Activated T-helper 17 cell treated with anti-CD3 and anti-CD28 coated beads, Interleukin-2, amount 50 U/mL, for 72 hours (primary cell): ENCODE data around the gene CEP170B. TPM values are rescaled to one million over a fixed set of nuclear protein-coding genes. Genes with fewer than 3 reads are reported as not detected.
A peak's percentile ranks its signal among the peaks of the same experiment; 100 is the strongest.
"Not testable (repeated sequence)": the region's sequence is repeated elsewhere in the genome, so short reads cannot be mapped to it uniquely, and the experiment has no call there.

Experiments
- ATAC-seq: fragments of 150-1000 bp; cut with Tn5 transposase; replicated peaks from 2 replicates; pipeline ENCODE4 v1.10.0; 2021; ENCODE audit warnings: mild to moderate bottlenecking, moderate library complexity
- H3K27ac Mint-ChIP-seq: one replicate; pipeline ENCODE4 v1.8.0; 2022; ENCODE audit warnings: mixed read lengths
- H3K27me3 Mint-ChIP-seq: one replicate; pipeline ENCODE4 v1.8.0; 2022; ENCODE audit warnings: mixed read lengths
- H3K36me3 Mint-ChIP-seq: one replicate; pipeline ENCODE4 v1.8.0; 2022; ENCODE audit warnings: low read depth, mild to moderate bottlenecking, mixed read lengths
- H3K4me1 Mint-ChIP-seq: one replicate; pipeline ENCODE4 v1.8.0; 2022; ENCODE audit warnings: mixed read lengths
- H3K4me3 Mint-ChIP-seq: one replicate; pipeline ENCODE4 v1.8.0; 2022; ENCODE audit warnings: mild to moderate bottlenecking, mixed read lengths
- H3K9me3 Mint-ChIP-seq: one replicate; pipeline ENCODE4 v1.8.0; 2022; ENCODE audit warnings: mixed read lengths
- total RNA-seq, 2 donors: library from RNA; stranded (reverse); gene quantifications; one replicate each; pipeline ENCODE4 v1.2.3, GENCODE V29; 2022

CEP170B gene
- total RNA-seq, 2 donors from 2014 or later = 5.2 to 6.1 TPM

GRCh38 chr14:104856869-104857860, 7.9 kb upstream of the CEP170B start:
- Mint-ChIP-seq H3K27me3 (peaks cover 7% of the 10 kb centered on the region), H3K27ac (no peak overlapping the region), H3K4me3 (no peak overlapping the region), H3K36me3 (no peaks in the 10 kb centered on the region), H3K9me3 (no peaks in the 10 kb centered on the region), H3K4me1 (no peaks in the 10 kb centered on the region)
- ATAC-seq = no peak

- not testable (repeated sequence) for H3K27ac Mint-ChIP-seq, H3K36me3 Mint-ChIP-seq, H3K4me1 Mint-ChIP-seq, ATAC-seq, H3K4me3 Mint-ChIP-seq, H3K9me3 Mint-ChIP-seq, H3K27me3 Mint-ChIP-seq
Measured at GRCh38 chr14:104857931-104858330, 7.1 kb upstream of the CEP170B start.

GRCh38 chr14:104858811-104859426, 6.1 kb upstream of the CEP170B start:
- ATAC-seq = no peak
- Mint-ChIP-seq H3K4me1 (no peaks in the 10 kb centered on the region), H3K27ac (no peak overlapping the region), H3K36me3 (no peaks in the 10 kb centered on the region), H3K27me3 (no peaks in the 10 kb centered on the region), H3K9me3 (no peaks in the 10 kb centered on the region), H3K4me3 (no peak overlapping the region)

DNA sequence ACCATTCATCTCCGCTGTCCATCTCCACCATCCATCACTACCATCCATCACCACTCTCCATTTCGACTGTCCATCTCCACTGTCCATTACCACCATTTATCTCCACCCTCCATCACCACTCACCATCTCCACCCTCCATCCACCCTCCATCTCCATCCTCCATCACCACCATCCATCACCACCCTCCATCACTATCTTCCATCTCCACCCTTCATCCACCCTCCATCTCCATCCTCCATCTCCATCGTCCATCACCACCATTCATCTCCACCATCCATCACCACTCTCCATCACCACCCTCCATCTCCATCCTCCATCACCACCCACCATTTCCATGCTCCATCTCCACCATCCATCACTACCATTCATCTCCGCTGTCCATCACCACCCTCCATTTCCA, 5.2 kb upstream of the CEP170B start:
- H3K27me3 Mint-ChIP-seq = no peaks in the 10 kb centered on the region
- H3K4me1 Mint-ChIP-seq = no peaks in the 10 kb centered on the region
- no peak for ATAC-seq
- H3K36me3 Mint-ChIP-seq = no peaks in the 10 kb centered on the region
- no peak overlapping the region for H3K4me3 Mint-ChIP-seq
- no peaks in the 10 kb centered on the region for H3K9me3 Mint-ChIP-seq
- no peak overlapping the region for H3K27ac Mint-ChIP-seq

DNA sequence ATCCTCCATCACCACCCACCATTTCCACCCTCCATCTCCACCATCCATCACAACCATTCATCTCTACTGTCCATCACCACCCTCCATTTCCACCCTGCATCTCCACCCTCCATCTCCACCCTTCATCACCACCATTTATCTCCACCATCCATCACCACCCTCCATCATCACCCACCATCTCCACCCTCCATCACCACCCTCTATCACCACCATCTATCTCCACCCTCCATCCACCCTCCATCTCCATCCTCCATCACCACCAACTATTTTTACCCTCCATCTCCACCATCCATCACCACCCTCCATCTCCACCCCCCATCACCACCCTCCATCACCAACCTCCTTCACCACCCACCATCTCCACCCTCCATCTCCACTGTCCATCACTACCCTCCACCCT, 4.7 kb upstream of the CEP170B start:
- Mint-ChIP-seq H3K36me3 (no peaks in the 10 kb centered on the region), H3K27me3 (no peaks in the 10 kb centered on the region), H3K4me3 (no peak overlapping the region), H3K27ac (no peak overlapping the region), H3K9me3 (no peaks in the 10 kb centered on the region), H3K4me1 (no peaks in the 10 kb centered on the region)
- no peak for ATAC-seq

- no peak for ATAC-seq
- H3K4me1 Mint-ChIP-seq = no peaks in the 10 kb centered on the region
- no peak overlapping the region for H3K4me3 Mint-ChIP-seq
- no peak overlapping the region for H3K27ac Mint-ChIP-seq
- H3K27me3 Mint-ChIP-seq = no peaks in the 10 kb centered on the region
- no peaks in the 10 kb centered on the region for H3K9me3 Mint-ChIP-seq
- H3K36me3 Mint-ChIP-seq = no peaks in the 10 kb centered on the region
Measured at GRCh38 chr14:104863131-104863862, 1.8 kb upstream of the CEP170B start.

- ATAC-seq = no peak
- H3K27me3 Mint-ChIP-seq = no peaks in the 10 kb centered on the region
- H3K27ac Mint-ChIP-seq = no peak overlapping the region
- no peaks in the 10 kb centered on the region for H3K4me1 Mint-ChIP-seq
- H3K9me3 Mint-ChIP-seq = no peaks in the 10 kb centered on the region
- H3K4me3 Mint-ChIP-seq = peak overlapping the region; percentile 52
- no peaks in the 10 kb centered on the region for H3K36me3 Mint-ChIP-seq
Measured at GRCh38 chr14:104863923-104864266, 1.2 kb upstream of the CEP170B start.

DNA sequence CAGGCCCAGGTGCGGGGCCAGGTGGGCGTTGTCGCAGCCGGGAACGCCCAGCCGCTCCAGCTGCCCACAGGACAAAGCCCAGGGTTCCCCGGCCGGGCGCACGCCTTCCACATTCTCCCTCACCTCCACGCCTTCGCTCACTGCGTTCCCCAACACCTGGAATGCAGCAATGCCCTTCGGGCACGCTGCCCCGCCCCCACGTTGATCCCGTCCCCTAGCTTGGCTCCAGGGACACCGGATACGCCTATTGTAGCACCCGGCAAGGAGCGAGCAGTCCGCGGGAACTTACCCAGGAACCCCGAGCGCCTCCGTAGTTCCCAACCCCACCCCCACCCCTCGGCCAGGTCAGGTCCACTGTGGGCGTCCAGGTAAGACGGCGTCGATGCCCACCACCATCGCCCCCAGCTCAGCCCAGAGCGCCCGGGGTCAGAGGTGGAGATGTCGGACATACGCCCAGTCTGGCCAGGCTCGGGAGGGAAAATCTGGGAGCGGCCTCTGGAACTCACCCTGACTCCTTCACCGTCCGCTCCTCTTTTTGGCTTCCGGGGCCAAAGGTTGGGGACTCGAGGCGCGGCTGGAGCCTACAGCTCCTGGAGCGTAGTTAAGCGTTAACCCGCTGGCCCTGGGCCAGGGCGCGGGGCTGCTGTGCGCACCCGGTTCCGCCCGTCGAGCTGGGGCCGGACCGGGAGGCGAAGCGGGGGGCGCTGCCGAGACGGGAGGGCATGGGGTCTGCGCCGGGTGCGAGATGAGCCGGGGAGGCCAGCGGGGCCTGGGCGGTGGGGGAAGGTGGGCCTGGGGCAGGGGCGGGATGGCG, 594 bp upstream of the CEP170B start:
- H3K36me3 Mint-ChIP-seq = no peaks in the 10 kb centered on the region
- no peaks in the 10 kb centered on the region for H3K4me1 Mint-ChIP-seq
- no peaks in the 10 kb centered on the region for H3K27me3 Mint-ChIP-seq
- H3K4me3 Mint-ChIP-seq = peak overlapping the region; percentile 52
- no peaks in the 10 kb centered on the region for H3K9me3 Mint-ChIP-seq
- ATAC-seq = peak; percentile 19
- H3K27ac Mint-ChIP-seq = no peak overlapping the region

DNA sequence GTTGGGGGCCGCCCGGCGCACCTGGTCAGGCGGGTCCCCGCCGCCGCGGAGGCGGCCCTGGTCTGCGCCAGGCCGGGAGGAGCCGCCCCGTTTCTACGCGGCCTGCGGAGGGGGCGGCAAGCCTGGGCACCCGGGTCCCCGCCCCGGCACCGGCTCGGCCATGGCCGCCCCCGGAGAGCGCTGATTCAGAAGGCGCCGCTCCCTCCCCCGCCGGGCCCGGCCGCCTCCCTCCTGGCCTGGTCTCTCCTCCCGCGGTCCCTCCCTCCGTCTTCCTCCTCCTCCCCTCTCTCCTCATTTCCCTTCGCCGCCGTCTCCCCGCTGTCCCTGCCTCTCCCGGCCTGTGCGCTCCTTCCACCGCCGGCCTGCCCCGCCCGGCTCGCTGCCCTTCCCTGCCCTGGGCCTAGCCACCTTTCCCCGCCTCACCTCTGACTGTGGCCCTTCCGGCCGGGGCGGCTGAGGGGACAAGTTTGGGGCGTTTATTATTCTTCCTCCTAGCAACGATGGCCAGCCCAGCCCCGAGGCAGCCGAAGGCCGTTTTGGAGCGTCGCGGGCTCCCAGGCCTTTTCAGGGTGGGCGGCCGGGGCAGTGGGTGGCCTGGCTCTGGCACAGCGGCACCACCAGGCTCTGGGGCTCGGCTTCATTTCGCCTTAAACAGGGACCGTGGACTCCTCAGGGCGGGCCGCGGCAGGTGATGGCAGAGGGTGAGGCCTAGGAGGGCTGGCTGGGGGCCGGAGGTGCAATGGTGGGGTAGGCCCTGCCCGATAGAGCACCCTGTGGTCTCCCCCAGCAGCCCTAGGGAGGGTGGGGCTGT, 768 bp downstream of the CEP170B start:
- H3K4me1 Mint-ChIP-seq = no peaks in the 10 kb centered on the region
- no peaks in the 10 kb centered on the region for H3K27me3 Mint-ChIP-seq
- H3K4me3 Mint-ChIP-seq = peak overlapping the region; percentile 66
- H3K36me3 Mint-ChIP-seq = no peaks in the 10 kb centered on the region
- peak; percentile 75 for ATAC-seq
- H3K9me3 Mint-ChIP-seq = no peaks in the 10 kb centered on the region
- H3K27ac Mint-ChIP-seq = no peak overlapping the region

- Mint-ChIP-seq H3K9me3 (no peaks in the 10 kb centered on the region), H3K4me3 (peak overlapping the region; percentile 66), H3K27ac (no peak overlapping the region), H3K36me3 (no peaks in the 10 kb centered on the region), H3K27me3 (no peaks in the 10 kb centered on the region), H3K4me1 (no peaks in the 10 kb centered on the region)
- ATAC-seq = no peak
Measured at GRCh38 chr14:104866451-104867370, 1.6 kb downstream of the CEP170B start.

GRCh38 chr14:104867371-104868059, 2.4 kb downstream of the CEP170B start:
- Mint-ChIP-seq H3K27me3 (no peaks in the 10 kb centered on the region), H3K4me3 (peak overlapping the region; percentile 66), H3K27ac (no peak overlapping the region), H3K4me1 (no peaks in the 10 kb centered on the region), H3K36me3 (no peaks in the 10 kb centered on the region), H3K9me3 (no peaks in the 10 kb centered on the region)
- no peak for ATAC-seq

DNA sequence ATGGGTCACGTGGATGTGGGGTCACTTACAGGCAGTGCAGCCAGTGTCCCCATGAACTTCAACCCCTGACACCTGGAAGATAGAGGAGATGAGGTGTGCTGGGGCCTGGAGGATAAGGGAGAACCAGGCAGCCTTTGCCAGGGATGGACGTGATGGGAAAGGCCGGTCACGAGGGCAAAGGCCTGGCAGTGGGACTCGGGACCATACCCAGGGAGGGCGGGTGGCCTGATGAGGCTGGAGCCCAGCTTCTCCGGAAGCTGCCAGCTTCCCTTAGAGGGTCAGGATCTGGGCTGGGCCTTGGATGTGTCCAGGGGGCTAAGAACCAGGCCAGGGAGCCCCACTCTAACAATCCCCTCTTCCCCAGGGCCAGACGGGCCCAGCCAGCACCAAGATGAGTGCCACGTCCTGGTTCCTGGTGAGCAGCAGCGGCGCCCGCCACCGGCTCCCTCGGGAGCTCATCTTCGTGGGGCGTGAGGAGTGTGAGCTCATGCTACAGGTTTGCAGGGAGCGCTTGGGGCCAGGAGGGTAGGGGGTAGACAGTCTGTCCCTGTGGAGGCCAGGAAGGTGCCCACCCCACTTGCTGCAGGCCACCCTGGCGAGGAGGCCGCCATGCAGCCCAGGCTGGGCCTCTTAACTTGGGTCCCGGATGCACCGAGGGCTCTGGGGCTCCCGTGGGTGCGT, 3.1 kb downstream of the CEP170B start:
- no peak overlapping the region for H3K27ac Mint-ChIP-seq
- H3K9me3 Mint-ChIP-seq = no peaks in the 10 kb centered on the region
- H3K4me3 Mint-ChIP-seq = no peak overlapping the region
- no peaks in the 10 kb centered on the region for H3K4me1 Mint-ChIP-seq
- no peaks in the 10 kb centered on the region for H3K27me3 Mint-ChIP-seq
- H3K36me3 Mint-ChIP-seq = no peaks in the 10 kb centered on the region
- ATAC-seq = no peak
